Measurements from ENCODE around the gene NEGR1.

NEGR1 gene

DNA sequence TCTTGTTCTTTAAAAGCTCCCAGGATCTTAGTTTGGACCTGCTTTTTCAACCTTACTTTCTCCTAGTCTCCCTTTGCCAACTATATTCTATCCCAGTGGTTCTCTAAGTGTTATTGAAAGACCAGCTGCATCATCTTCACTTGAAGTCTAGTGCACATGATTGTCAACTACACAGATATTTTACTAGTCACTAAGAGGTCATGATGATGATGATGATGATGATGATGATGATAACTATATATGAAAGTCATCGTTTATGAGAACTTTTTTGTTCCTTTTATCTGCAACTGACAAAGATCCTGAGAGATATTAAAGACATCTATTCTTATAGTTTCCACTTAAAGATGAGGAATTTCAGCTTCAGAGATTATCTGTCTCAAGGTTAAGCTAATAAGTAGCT is 722.5 kb downstream of the NEGR1 start:
- DNase-seq, result no peak

DNA sequence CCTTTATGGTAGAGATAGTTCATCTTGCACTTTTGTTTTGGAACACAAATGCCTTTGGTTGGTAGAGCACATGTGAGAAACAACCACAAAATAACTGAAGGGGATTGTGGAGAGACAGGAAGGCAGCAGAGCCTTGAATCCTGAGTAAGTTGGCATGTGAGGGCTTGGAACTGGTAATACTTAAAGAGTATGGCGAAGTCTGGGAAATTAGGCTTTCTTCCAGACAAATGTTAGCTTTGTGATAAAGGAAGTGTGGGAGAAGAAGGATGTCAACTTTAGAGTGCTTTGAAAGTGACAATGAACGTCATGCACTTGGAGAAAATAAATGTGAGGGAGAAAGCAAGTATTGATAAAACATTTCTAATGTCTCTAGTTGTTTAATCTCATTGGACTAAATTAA is 725.2 kb downstream of the NEGR1 start:
- no peak for DNase-seq

DNA sequence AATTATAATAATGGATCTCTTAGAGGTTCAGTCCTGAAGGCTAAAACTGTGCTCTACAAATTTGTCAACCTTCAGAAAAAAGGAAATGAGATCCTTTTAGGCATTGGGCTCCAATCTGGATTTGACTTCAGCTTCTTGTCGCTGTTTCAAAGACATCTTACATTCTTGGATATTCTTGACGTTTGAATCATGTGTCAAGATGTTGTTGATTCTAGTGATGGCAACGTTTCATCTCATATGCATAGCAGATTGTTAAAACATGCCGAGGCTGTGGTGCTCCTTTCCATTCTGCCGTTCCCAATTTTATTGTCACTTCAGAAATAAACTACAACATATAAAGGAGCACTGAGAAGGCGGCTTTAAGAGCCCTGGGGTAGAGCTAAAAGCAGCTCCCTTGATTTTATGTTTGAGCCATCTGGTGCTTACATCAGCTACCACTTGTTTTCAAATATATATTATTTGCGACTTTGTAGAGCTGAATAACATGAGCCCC is 733.9 kb downstream of the NEGR1 start:
- no peak for DNase-seq

DNA sequence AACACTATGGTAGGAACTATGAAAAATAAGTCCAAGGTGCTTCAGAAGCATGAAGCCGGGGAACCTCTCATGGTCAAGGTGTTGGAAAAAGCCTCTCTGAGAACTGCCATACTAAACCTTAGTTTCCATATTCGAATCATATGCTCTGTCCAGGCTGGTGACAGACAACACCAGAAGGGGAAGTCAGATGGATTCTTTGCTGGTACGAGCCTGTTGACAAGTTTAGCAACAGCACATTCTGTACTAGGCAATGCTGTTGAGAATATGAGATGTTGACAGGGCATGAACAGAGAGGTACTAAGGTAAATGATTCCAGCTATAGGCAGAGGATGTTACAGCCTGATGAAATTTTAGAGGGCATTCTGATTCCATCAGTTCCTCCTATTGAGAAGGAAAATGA is 740.2 kb downstream of the NEGR1 start:
- DNase-seq, result no peak

DNA sequence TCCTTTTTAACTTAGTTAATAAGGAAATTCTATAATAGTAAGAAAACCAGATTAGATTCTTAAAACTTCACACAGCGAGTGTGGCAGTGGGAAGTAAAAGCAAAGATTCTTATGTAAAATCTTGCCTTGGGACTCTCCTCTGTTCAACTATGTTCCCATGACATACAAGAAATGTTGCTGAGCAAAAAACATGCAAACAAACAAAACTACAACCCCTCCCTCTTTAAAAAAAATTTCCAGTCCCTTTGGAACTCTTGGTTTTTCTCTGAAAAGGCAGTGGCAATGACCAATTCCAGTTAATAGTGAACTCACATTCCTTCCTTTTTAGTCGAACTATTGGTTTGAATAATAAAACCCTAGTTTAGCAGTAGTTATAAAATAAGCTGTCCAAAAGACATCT is 748.4 kb downstream of the NEGR1 start:
- no peak for DNase-seq

DNA sequence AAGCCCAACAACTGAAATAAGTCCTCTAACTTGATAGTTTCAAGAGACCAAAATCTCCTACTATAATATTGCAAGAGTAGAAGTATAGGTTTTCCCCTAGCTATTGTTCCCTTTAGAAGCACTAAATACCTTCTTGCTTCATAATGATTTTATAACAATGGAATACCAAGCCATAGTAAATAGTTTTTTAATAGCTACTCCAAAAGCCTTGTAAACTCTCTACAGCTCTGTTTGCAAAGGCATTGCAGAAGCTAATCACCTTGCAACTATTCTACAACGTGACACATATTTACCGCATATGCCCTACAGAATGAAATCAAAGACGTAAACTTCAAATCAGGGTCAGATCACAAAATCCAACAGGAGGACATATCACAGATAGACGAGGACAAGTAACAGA is 750.0 kb downstream of the NEGR1 start:
- no peak for DNase-seq

DNA sequence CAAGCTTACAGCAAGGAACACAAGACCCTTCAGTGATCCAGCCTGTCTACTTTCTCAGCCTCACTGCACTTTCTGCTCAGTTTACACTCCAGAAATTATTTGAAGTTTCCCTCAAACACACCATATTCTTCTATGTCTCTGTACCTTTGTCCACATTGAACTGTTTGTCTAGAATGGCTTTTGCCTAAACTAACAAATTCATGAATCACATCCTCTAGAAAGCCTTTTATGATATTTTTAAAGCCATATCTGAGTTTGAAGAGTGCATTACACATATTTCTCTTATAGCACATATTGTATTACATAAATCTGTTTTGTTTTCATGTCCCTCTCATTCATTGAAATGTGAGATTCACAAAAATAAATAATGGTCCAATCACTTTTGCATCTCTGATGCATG is 755.5 kb downstream of the NEGR1 start:
- no peak for DNase-seq

DNA sequence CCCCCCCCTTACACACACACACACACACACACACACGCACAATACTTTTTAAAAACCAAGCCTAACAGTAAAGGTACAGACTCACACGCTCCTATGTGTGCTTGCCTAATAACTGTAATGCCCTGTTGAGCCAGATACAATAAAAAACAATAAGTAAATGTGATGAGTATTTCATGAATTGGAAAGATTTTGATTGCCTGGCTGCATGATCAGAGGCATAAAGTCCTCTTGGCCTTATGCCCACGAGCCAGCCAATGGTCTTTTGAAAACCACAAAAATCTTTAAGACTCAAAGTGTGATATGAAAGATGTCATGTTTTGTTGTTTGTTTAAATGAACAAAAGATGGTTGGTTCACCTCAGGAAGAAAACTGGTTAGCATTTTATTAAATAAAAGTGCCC is 759.6 kb downstream of the NEGR1 start:
- DNase-seq, result peak; percentile 4

DNA sequence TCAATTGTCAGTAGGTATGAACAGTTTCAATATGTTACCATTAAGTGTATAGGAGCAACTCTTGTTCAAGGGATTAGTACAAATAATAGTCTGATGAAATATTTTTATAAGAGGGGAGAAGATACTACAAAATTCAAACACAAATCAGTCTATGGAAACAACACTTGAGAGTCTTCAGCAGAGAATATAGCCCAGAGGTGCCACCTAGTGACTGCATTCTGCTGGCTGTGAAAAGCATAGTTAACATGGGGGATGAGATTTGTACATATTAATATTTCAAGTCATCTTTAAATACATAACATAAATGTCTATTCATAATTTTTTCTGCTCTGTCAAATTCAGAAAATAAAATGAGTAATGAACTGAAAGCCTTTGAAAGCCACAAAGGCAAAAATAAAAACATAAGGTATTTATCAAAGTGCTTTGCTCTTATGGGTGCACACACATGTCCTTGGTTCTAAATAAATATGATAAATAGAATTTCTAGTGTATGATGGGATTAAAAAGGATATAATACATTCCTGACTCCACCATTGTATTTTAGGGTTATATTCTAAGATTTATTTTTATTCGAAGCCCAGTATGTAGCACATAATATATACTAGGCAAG is 760.6 kb downstream of the NEGR1 start:
- DNase-seq, result peak; percentile 46

DNA sequence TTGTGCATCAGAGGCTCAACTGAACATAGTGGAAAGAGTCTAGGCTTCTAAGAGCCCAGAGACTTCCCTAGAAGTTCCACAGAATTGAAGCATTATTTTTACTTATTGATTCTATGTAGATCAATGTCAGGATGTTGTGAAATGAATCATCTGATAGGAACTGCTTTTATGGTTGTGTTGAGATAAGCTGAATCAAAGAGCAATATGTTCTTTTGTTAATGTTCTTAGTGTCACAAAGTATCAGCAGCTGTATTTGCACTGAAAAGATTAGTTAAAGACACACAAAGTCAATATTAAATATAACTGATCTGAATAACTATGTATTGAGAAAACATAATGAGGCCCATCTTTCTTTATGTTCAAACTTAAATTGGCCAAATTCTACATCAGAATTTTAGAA is 770.8 kb downstream of the NEGR1 start:
- DNase-seq, result no peak

DNA sequence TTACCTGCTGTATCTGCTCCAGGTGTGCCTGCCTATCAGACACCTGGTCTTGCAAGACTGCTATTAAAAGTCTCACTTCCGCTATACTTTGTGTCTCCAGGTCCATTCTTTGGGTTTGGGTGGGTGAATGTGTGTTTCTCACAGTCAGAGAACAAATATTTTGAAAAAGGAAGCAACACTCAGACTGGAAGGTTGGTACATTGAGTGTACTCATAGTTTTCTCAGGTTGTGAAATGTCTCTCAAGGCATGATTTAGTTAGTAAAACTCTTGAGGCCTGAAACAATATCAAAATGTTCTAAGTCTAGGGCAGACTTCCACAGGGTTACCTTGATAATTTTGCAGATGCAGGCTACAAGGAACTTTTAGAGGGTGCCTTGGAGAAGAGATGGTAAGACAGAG is 771.6 kb downstream of the NEGR1 start:
- no peak for DNase-seq

DNA sequence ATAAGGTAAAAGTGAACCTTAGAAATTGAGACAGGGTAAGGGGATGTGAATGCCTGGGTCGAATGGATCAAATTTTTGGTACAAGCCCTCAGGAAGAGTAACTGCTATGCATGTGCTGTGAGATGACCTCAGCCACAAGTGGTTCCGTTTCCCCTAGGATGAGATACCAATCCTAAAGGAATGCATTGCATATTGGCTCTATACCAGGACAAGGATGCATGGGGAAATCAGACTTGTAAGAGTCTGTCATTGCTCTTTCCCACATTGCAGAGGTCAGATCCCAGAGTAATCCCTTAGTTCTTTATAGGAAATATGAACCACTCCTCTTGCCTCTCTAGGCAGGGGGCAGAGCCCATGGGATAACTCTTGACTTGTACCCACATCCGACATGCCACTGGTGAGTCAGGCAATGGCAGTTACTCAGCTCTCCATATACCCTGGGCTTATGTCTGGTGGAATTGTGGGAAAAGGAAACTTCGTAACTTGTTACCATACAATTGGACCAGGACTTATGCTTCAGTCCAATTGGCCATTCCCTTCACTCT is 773.2 kb downstream of the NEGR1 start:
- peak; percentile 60 for DNase-seq

DNA sequence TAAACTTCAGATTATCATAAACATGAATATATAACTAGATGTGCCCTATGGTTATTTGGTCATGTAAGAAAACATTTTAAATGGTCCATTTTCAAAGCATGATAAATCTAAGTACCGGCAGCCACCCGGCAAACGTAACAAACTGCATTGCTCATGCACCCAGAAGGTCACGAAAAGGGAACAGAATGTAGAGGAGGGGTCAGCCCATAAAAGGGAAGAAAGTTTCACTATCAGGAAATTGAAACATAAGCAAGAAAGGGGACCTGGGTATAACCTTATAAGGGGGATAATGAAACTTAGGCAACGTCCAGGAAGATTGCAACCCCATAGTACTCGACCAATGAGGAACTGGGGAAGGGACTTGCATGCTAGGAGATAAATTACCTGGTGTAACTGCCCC is 780.3 kb downstream of the NEGR1 start:
- no peak for DNase-seq

DNA sequence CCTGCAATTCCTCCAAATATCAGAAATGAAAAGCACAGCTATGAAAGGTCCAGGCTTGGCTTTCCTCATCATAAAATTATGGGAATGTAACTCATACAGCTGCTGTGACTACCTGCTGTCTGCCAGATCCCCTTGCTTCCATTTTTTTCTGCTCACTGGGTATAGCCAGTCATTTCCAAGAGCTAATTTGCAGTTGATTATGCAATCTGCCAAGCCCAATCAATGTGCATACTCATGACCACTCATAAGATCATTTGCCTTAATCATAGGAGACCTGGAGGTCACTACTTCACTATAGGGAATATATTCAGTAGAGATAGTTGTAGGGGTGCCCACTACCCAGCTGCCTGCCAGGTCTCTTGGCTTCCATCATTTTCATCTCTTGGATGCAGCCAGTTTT is 783.8 kb downstream of the NEGR1 start:
- DNase-seq, result no peak

DNA sequence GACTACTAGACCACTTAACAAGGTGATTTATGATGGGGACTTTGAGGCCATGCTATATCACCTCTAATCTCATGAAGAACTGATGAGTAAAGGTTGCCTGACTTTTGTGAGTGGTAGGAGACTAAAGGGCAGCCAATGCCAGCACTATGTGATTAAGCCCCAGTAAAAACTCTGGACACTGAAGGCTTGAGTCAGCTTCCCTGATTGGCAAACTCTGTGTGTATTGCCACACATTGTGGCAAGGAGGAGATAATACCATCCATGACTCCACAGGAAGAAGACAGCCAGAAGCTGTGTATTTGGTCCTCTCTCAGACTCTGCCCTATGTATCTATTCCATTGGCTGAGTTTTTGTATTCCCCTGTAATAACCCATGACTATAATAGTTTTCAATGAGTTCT is 788.2 kb downstream of the NEGR1 start:
- DNase-seq, result no peak

DNA sequence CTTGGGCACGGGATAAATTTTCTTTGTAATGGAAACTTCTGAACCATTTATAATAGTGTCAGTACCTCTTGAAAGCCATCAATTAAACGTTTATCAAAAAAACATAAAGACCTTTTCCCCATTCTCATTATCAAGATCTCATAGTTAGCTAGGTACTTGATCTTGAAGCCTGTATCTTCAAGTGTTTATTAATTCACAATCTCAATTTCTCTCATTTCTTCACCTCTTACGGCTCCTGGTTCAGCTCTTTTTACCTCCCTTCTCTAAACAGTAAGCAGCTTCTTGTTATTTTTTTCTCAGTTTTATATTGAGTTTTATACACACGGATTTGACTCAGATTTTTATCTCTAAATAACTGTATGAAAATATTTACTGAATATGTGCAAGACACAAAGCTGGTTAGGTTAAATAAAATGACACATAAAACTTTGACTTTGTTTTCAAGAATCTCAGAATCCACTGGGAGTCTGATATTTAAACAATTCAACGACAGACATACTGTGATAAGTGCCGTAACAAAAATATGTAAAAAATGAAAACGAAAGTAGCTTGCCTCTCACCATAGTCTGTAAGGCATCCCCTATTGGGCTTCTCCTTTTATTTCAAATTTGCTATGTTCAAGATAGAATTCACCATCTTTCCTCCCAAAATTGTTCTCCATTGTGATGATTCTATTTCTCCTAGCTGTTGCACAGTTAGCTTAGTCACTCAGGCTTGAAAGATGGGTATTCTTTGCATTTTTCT is 789.9 kb downstream of the NEGR1 start:
- DNase-seq, result no peak

DNA sequence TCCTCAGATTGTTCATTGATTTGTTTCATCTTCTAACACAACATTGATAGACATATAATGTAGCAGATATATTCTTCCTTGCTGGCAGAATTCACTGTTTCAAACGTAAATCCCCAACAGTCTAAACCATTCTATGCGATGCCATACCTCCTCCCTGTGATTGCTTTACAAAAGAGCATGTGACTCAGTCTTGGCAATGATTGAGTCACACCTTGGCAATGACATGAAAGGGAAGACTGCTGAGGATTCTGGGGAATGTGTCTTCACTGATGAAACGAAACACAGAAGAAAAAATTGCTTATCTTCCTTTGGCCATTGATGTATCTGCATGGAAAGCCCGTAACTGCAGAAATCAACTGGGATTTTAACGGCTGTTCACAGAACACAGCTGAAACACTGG is 791.9 kb downstream of the NEGR1 start:
- no peak for DNase-seq

DNA sequence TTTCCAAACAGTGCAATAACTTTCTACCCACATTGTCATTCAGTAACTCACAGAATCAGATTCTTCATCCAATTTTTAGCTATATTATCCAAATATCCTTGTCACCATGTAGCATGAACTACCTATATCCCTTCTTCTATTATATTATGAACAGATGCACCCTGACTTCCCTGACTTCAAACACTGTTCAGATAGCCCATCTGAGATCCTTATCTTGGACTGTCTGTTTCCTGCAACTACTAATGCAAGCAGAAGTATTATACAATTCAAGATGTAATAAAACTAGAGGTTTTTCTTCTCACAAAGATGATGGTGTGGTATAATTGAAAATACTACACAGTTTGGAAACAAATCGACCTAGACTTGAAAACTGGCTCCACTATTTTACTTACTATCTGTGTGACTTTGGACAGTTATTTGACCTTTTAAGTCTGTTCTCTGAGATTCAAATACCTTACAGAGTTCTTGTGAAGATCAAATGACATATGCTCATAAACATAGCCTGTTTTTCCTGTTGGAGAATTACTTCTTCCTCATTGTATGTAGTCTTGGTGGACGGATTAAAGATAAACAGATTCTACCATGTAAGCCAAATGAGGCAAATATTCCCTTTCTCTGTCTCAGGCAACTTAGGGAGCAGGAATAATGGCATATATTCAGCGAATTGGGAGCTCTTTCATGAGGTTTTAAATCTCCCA is 793.6 kb downstream of the NEGR1 start:
- no peak for DNase-seq

DNA sequence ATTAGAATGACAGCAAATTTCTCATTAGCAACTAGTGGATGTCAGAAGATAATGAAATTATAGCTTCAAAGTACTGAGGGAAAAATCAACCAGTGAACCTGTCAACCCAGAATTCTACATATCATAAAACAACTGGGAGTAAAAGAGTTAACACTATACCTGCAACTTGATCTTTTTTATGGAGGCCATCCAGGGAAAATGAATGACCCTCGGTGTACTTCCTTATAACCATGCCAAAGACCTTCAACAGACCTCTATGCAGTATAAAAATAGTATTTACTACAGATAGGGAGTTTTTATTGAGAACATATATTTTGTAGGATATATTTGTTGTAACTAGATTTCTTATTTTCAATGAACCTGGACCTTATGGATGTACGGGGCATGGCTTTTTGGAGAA is 809.0 kb downstream of the NEGR1 start:
- DNase-seq, result no peak

DNA sequence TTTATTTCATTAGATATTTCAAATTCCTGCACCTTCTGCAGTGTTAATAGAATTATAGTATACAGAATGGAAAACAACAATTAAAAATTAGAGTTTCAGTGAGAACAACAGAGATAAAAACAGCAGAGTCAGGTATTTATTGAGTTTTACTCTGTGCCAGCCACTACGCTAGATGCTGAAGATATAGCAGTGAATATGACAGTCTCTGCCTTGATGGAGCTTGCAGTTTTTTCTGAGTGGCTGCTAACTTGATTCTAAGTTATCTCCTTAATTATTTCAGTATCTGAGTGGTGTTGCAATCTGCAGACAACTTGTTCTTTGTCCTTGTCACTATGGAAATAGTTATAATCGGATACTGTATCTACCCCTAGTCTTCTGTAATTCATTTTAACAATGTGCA is 817.2 kb downstream of the NEGR1 start:
- no peak for DNase-seq

DNA sequence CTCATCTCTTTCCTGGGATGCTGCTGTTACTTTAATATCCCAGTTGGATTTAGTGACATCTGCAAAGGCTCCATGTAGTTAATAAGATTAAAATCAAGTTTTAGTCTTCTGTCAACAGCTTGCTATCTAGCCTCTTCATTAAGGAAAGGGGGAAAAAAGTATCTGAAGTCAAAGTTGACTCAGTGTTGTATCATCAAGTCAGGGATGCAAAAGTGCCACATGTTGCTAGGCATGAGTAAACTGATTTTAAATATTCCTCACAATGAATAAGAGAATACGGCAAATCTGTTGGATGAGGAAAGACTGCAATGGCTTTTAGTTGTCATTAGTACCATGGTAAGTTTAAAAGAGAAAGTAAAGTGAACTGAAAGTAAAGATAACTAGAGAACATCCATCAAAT is 818.3 kb downstream of the NEGR1 start:
- no peak for DNase-seq

DNA sequence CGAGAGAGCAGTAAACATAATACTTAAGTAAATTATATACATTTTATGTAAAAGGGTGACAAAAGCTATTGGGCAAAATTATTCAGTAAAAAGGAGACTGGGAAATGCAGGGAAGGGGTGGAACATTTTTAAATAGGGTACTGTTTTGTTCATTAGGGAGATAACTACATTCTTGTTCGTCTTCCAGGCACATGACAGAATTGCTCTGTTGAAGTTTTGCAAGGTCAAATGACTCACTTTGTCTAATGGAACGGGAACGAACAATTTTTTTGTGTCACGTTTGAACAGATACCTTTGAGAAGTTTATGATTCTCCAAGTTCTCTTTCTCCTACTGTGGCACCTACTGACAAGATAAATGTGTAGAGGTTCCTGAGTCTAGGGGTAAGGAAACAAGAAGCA is 819.2 kb downstream of the NEGR1 start:
- no peak for DNase-seq

DNA sequence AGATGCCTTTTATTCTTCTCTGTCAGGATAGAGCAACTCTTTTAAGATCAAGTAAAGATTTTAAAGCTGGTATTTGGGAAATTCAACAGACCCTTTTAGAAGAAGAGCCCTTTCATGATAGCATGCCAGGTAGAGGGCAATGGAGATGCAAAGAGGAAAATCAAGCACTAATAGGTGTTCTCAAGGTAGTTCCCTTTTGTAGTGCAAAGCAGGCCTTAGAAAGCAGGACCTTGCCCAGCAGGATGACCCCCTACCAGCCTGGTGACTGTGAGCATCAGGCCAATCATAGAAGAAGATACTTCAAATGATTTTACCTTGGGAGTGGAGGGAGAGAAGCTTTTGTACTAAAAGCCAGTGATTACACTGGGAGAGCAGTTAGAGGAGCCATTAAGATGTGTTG is 820.1 kb downstream of the NEGR1 start:
- no peak for DNase-seq

DNA sequence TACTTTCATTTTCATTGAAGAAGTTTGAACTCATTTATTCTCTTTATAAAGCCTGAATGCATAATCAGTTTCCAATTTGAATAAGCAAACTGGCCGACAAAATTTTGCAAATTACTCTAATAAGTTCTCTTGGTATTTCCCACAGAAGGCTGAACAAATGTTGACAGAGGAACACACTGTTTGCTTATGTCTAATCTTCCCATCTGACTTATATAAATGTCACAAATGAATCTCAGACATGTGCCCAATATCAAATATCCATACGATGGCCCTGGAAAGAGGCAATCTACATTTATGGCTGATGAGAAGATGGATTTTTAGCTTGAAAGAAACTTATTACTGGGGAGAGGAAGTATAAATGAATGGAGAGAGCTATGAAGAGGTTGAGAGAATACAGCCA is 820.9 kb downstream of the NEGR1 start:
- DNase-seq, result no peak

Data from fibroblast of skin of scalp (primary cell).